Keratinocyte (primary cell): ENCODE data around the gene MMD2. TPM values are rescaled to one million over a fixed set of nuclear protein-coding genes. Genes with fewer than 3 reads are reported as not detected.

Experiments
- DNase-seq: peaks from one replicate; pipeline ENCODE4 v3.0.0-alpha.2; 2011; ENCODE audit warnings: low read depth, missing footprints, low spot score
- FAIRE-seq: peaks from 2 replicates; lab custom pipeline; 2011; peaks lifted over from hg19 to GRCh38; lab: Jason Lieb, UNC
- H2AFZ ChIP-seq: 2 replicates; pipeline ENCODE4 v1.6.0; 2012; ENCODE audit warnings: low read length, control low read depth, inconsistent platforms; ENCODE audit not compliant: control insufficient read depth
- H3K27ac ChIP-seq: 2 replicates; pipeline ENCODE4 v1.5.1; 2011; ENCODE audit warnings: low read length; ENCODE audit not compliant: control insufficient read depth, insufficient read depth
- H3K27me3 ChIP-seq: 3 replicates; pipeline ENCODE4 v1.6.0; 2011; ENCODE audit warnings: low read length; ENCODE audit not compliant: control insufficient read depth, insufficient read depth; ENCODE audit errors: extremely low read depth
- H3K36me3 ChIP-seq, 2 experiments: 2 replicates in 1 of 2; 3 replicates in 1 of 2; pipeline ENCODE4 v1.5.1; 2011; ENCODE audit warnings: low read length in 2 of 2, mild to moderate bottlenecking in 1 of 2; ENCODE audit not compliant: control insufficient read depth in 2 of 2, insufficient read depth in 2 of 2; ENCODE audit errors: extremely low read depth in 1 of 2
- H3K4me1 ChIP-seq: 3 replicates; pipeline ENCODE4 v1.5.1; 2011; ENCODE audit warnings: low read length; ENCODE audit not compliant: control insufficient read depth, insufficient read depth; ENCODE audit errors: extremely low read depth
- H3K4me2 ChIP-seq: 3 replicates; pipeline ENCODE4 v1.6.0; 2011; ENCODE audit warnings: low read depth, low read length; ENCODE audit not compliant: control insufficient read depth, insufficient read depth; ENCODE audit errors: extremely low read depth
- H3K4me3 ChIP-seq, 3 experiments: fragments of 200-600 bp in 1 of 3; sonication (generic) in 1 of 3; 2 replicates in 2 of 3; 3 replicates in 1 of 3; pipeline ENCODE4 v1.5.1; 2011 to 2016; ENCODE audit warnings: low read length in 3 of 3, mild to moderate bottlenecking in 3 of 3, control low read depth in 2 of 3, inconsistent platforms in 1 of 3, low read depth in 1 of 3, mixed read lengths in 1 of 3, mixed run types in 1 of 3, moderate library complexity in 1 of 3; ENCODE audit not compliant: control insufficient read depth in 2 of 3, insufficient read depth in 2 of 3; ENCODE audit errors: extremely low read depth in 1 of 3
- H3K79me2 ChIP-seq: 2 replicates; pipeline ENCODE4 v1.6.0; 2012; ENCODE audit warnings: low read length; ENCODE audit not compliant: control insufficient read depth, insufficient read depth
- H3K9ac ChIP-seq: 3 replicates; pipeline ENCODE4 v1.6.0; 2011; ENCODE audit warnings: low read length; ENCODE audit not compliant: control insufficient read depth, insufficient read depth; ENCODE audit errors: extremely low read depth
- H3K9me1 ChIP-seq: 3 replicates; pipeline ENCODE4 v1.6.0; 2011; ENCODE audit warnings: low read length; ENCODE audit not compliant: control insufficient read depth, insufficient read depth; ENCODE audit errors: extremely low read depth
- H3K9me3 ChIP-seq: 2 replicates; pipeline ENCODE4 v1.5.1; 2012; ENCODE audit warnings: low read depth, low read length; ENCODE audit not compliant: control insufficient read depth
- H4K20me1 ChIP-seq: 3 replicates; pipeline ENCODE4 v1.6.0; 2011; ENCODE audit warnings: low read length; ENCODE audit not compliant: control insufficient read depth, insufficient read depth; ENCODE audit errors: extremely low read depth
- EZH2 ChIP-seq: IDR thresholded peaks from one replicate; pipeline ENCODE4 v1.6.1; 2012; ENCODE audit warnings: inconsistent platforms, mild to moderate bottlenecking, low read length, moderate library complexity
- dilution Hi-C: fragments of 300-500 bp; cut with MboI; formaldehyde crosslinking; loops from one replicate; pipeline ENCODE4 v1.7.0; 2020; ENCODE audit warnings: low sequenced_read_pairs; ENCODE audit not compliant: extremely low pct_ligation_motif_present
- polyA plus RNA-seq, 5 experiments: library from polyadenylated mRNA; depleted of rRNA in 3 of 5; stranded (reverse) in 3 of 5; stranded (forward) in 1 of 5; unstranded in 1 of 5; fragments of >200 nt; gene quantifications; 1 replicate in 1 of 5; 2 replicates in 3 of 5; 3 replicates in 1 of 5; pipeline versions ENCODE4 v1.2.1 to v1.2.3, GENCODE V29; 2011 to 2012; ENCODE audit warnings: missing spikeins in 2 of 5, low read depth in 1 of 5, low replicate concordance in 1 of 5
- TF ChIP-seq, protein P1 (sequence below), 3 experiments: IDR thresholded peaks in 1 of 3; conservative IDR thresholded peaks in 1 of 3; optimal IDR thresholded peaks in 1 of 3; 2 replicates in 2 of 3; 3 replicates in 1 of 3; pipeline versions ENCODE3 to v1.5.1; 2011; ENCODE audit warnings: low read length in 3 of 3, mild to moderate bottlenecking in 3 of 3, moderate library complexity in 2 of 3, control low read depth in 1 of 3, inconsistent platforms in 1 of 3; ENCODE audit not compliant: insufficient read depth in 2 of 3; ENCODE audit errors: extremely low read depth in 1 of 3

Gene MMD2
- polyA plus RNA-seq, 1 donor (not counting 4 experiments of a cell fraction or from before 2014, with no cell fraction given), result not detected

DNA sequence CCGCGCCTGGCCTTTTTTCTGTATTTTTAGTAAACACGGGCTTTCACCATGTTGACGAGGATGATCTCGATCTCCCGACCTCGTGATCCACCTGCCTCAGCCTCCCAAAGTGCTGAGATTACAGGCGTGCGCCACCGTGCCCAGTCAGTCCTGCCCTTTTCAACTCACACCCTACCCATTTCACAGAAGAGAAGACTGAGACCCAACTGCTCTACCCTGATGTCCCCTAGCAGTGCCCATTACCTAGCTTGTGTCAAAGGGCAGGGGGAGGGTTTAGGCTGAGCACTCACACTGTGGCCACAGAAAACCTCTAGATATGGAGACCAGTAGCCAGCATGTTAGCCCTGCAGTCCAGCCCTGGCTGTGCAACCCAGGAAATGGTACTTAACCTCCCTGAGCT, 15.7 kb downstream of the MMD2 start:
- Histone ChIP-seq H3K9me3 (no peaks in the 10 kb centered on the region), H3K4me2 (no peak overlapping the region), H3K9ac (no peak overlapping the region), H3K79me2 (no peaks in the 10 kb centered on the region), H3K4me3 (no peak overlapping the region), H2AFZ (no peak overlapping the region), H3K27me3 (no peaks in the 10 kb centered on the region), H4K20me1 (no peaks in the 10 kb centered on the region), H3K9me1 (no peaks in the 10 kb centered on the region), H3K4me1 (no peaks in the 10 kb centered on the region), H3K36me3 (no peaks in the 10 kb centered on the region), H3K27ac (no peak overlapping the region)
- dilution Hi-C loops, result no loop called here
- FAIRE-seq, result no peak
- no peak for DNase-seq
- no peak for TF ChIP-seq EZH2
- TF ChIP-seq, protein P1, sequence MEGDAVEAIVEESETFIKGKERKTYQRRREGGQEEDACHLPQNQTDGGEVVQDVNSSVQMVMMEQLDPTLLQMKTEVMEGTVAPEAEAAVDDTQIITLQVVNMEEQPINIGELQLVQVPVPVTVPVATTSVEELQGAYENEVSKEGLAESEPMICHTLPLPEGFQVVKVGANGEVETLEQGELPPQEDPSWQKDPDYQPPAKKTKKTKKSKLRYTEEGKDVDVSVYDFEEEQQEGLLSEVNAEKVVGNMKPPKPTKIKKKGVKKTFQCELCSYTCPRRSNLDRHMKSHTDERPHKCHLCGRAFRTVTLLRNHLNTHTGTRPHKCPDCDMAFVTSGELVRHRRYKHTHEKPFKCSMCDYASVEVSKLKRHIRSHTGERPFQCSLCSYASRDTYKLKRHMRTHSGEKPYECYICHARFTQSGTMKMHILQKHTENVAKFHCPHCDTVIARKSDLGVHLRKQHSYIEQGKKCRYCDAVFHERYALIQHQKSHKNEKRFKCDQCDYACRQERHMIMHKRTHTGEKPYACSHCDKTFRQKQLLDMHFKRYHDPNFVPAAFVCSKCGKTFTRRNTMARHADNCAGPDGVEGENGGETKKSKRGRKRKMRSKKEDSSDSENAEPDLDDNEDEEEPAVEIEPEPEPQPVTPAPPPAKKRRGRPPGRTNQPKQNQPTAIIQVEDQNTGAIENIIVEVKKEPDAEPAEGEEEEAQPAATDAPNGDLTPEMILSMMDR (optimal IDR thresholded peaks at IDR 0.05 in 1 of 3, IDR thresholded peaks at IDR 0.05 in 1 of 3, conservative IDR thresholded peaks at IDR 0.05 in 1 of 3; ENCODE audit: extremely low read depth in 1 of 3, insufficient read depth in 2 of 3, low read length in 3 of 3), result no peak

- Histone ChIP-seq H3K4me1 (no peaks in the 10 kb centered on the region), H3K27me3 (no peaks in the 10 kb centered on the region), H3K9me3 (no peaks in the 10 kb centered on the region), H3K36me3 (no peaks in the 10 kb centered on the region), H4K20me1 (no peaks in the 10 kb centered on the region), H3K4me2 (no peak overlapping the region), H3K4me3 (no peak overlapping the region), H3K9ac (no peak overlapping the region), H3K27ac (no peak overlapping the region), H3K79me2 (no peaks in the 10 kb centered on the region), H2AFZ (no peak overlapping the region), H3K9me1 (no peaks in the 10 kb centered on the region)
- dilution Hi-C loops, result no loop called here
- FAIRE-seq (no peak), DNase-seq (no peak)
- TF ChIP-seq, protein P1 (optimal IDR thresholded peaks at IDR 0.05 in 1 of 3, IDR thresholded peaks at IDR 0.05 in 1 of 3, conservative IDR thresholded peaks at IDR 0.05 in 1 of 3; ENCODE audit: extremely low read depth in 1 of 3, insufficient read depth in 2 of 3, low read length in 3 of 3), result no peak
- no peak for TF ChIP-seq EZH2
These were observed 18.8 kb downstream of the MMD2 start for GRCh38 chr7:4939971-4940728.
